SH-SY5Y (cell line): Measurements from ENCODE around the gene CLPX.

ENCODE experiments used
- GATA2 ChIP-seq: IDR thresholded peaks from 2 replicates; pipeline ENCODE4 v1.6.1; 2011; ENCODE audit warnings: mild to moderate bottlenecking, low read depth, low read length
- GATA3 ChIP-seq: IDR thresholded peaks from 2 replicates; pipeline ENCODE4 v1.6.1; 2011; ENCODE audit warnings: low read depth, mild to moderate bottlenecking, low read length, moderate library complexity

Gene CLPX

GRCh38 chr15:65210770-65211481 lies 25.8 kb upstream of the CLPX start, which contains the start of gene CILP:
CILP (minus strand) TSS chr15:65211473; CDS start chr15:65209755, 1,718 bp downstream.
- no peak for TF ChIP-seq GATA3
- TF ChIP-seq GATA2: no peak

- no peak for TF ChIP-seq GATA3
- TF ChIP-seq GATA2: no peak
Measured at GRCh38 chr15:65209701-65210643, 24.8 kb upstream of the CLPX start.

- TF ChIP-seq GATA3 (no peak), GATA2 (no peak)
Measured at GRCh38 chr15:65208647-65209046, 23.5 kb upstream of the CLPX start.

- TF ChIP-seq GATA3 (no peak), GATA2 (no peak)
Measured at GRCh38 chr15:65207280-65207840, 22.2 kb upstream of the CLPX start.

GRCh38 chr15:65206750-65207149 lies 21.6 kb upstream of the CLPX start:
- TF ChIP-seq GATA3 (no peak), GATA2 (no peak)

GRCh38 chr15:65204931-65205660 lies 20.0 kb upstream of the CLPX start:
- no peak for TF ChIP-seq GATA2
- TF ChIP-seq GATA3: no peak

GRCh38 chr15:65204236-65204930 lies 19.2 kb upstream of the CLPX start:
- TF ChIP-seq GATA2 (no peak), GATA3 (no peak)

GRCh38 chr15:65201918-65202317 lies 16.8 kb upstream of the CLPX start:
- TF ChIP-seq GATA3 (no peak), GATA2 (no peak)

GRCh38 chr15:65198571-65198970 lies 13.4 kb upstream of the CLPX start:
- TF ChIP-seq GATA2: no peak
- no peak for TF ChIP-seq GATA3

- TF ChIP-seq GATA2 (no peak), GATA3 (no peak)
Measured at GRCh38 chr15:65197337-65197645, 12.1 kb upstream of the CLPX start.

- TF ChIP-seq GATA2: no peak
- no peak for TF ChIP-seq GATA3
Measured at GRCh38 chr15:65196637-65197336, 11.6 kb upstream of the CLPX start.

- TF ChIP-seq GATA3 (no peak), GATA2 (no peak)
Measured at GRCh38 chr15:65195548-65195923, 10.4 kb upstream of the CLPX start.
